ENCODE data around the gene CTTNBP2NL.

CTTNBP2NL gene

GRCh38 chr1:112444269-112444668 is 48.3 kb downstream of the CTTNBP2NL start:
- no peak overlapping the region for H3K4me2 ChIP-seq (ENCODE audit: low read depth, low read length, poor library complexity, severe bottlenecking)

GRCh38 chr1:112445596-112445995 is 49.6 kb downstream of the CTTNBP2NL start:
- H3K9me3 ChIP-seq (ENCODE audit: insufficient read depth, low read depth, low read length), result no peaks in the 10 kb centered on the region
- H3K79me2 ChIP-seq (ENCODE audit: insufficient read depth, low read length), result no peaks in the 10 kb centered on the region
- no peak overlapping the region for H2AFZ ChIP-seq (ENCODE audit: low read length)
- no peak overlapping the region for H3K4me3 ChIP-seq (ENCODE audit: low read length, poor library complexity, severe bottlenecking)
- H3K9ac ChIP-seq (ENCODE audit: low read depth, low read length, poor library complexity, severe bottlenecking), result no peak overlapping the region
- no peaks in the 10 kb centered on the region for H4K20me1 ChIP-seq (ENCODE audit: insufficient read depth, low read length, poor library complexity, severe bottlenecking)
- TF ChIP-seq CTCF (conservative IDR thresholded peaks at IDR 0.05; ENCODE audit: low read length) (no peak), EZH2phosphoT487 (IDR thresholded peaks at IDR 0.05; ENCODE audit: borderline replicate concordance) (no peak)
- no peak overlapping the region for H3K4me2 ChIP-seq (ENCODE audit: low read depth, low read length, poor library complexity, severe bottlenecking)
- no peaks in the 10 kb centered on the region for H3F3A ChIP-seq (ENCODE audit: low read depth)
- no peaks in the 10 kb centered on the region for H3K9me2 ChIP-seq (replicated peaks; ENCODE audit: low read depth, low read length)
- H3K27me3 ChIP-seq (ENCODE audit: insufficient read depth, low read length, poor library complexity, severe bottlenecking), result no peaks in the 10 kb centered on the region
- H3K36me3 ChIP-seq (ENCODE audit: insufficient read depth, low read length), result no peaks in the 10 kb centered on the region; the same call in 1 of the 2 replicates
- H3K4me1 ChIP-seq (ENCODE audit: insufficient read depth, low read length, poor library complexity, severe bottlenecking), result no peaks in the 10 kb centered on the region

More at GRCh38 chr1:112444269-112444668, 48.3 kb downstream of the CTTNBP2NL start:
- no peak overlapping the region for H2AFZ ChIP-seq (ENCODE audit: low read length)
- H3K9me2 ChIP-seq (replicated peaks; ENCODE audit: low read depth, low read length), result no peaks in the 10 kb centered on the region
- H3F3A ChIP-seq (ENCODE audit: low read depth), result no peaks in the 10 kb centered on the region
- H3K36me3 ChIP-seq (ENCODE audit: insufficient read depth, low read length), result no peaks in the 10 kb centered on the region; the same call in 1 of the 2 replicates
- H3K79me2 ChIP-seq (ENCODE audit: insufficient read depth, low read length), result no peaks in the 10 kb centered on the region
- no peaks in the 10 kb centered on the region for H3K4me1 ChIP-seq (ENCODE audit: insufficient read depth, low read length, poor library complexity, severe bottlenecking)
- H3K4me3 ChIP-seq (ENCODE audit: low read length, poor library complexity, severe bottlenecking), result no peak overlapping the region
- no peak for TF ChIP-seq EZH2phosphoT487 (IDR thresholded peaks at IDR 0.05; ENCODE audit: borderline replicate concordance)
- no peak for TF ChIP-seq CTCF (conservative IDR thresholded peaks at IDR 0.05; ENCODE audit: low read length)
- no peaks in the 10 kb centered on the region for H3K27me3 ChIP-seq (ENCODE audit: insufficient read depth, low read length, poor library complexity, severe bottlenecking)
- H3K9ac ChIP-seq (ENCODE audit: low read depth, low read length, poor library complexity, severe bottlenecking), result no peak overlapping the region
- no peaks in the 10 kb centered on the region for H3K9me3 ChIP-seq (ENCODE audit: insufficient read depth, low read depth, low read length)
- no peaks in the 10 kb centered on the region for H4K20me1 ChIP-seq (ENCODE audit: insufficient read depth, low read length, poor library complexity, severe bottlenecking)

GRCh38 chr1:112446411-112446810 is 50.4 kb downstream of the CTTNBP2NL start:
- H4K20me1 ChIP-seq (ENCODE audit: insufficient read depth, low read length, poor library complexity, severe bottlenecking), result no peaks in the 10 kb centered on the region
- no peaks in the 10 kb centered on the region for H3K27me3 ChIP-seq (ENCODE audit: insufficient read depth, low read length, poor library complexity, severe bottlenecking)
- no peaks in the 10 kb centered on the region for H3K9me3 ChIP-seq (ENCODE audit: insufficient read depth, low read depth, low read length)
- no peaks in the 10 kb centered on the region for H3K79me2 ChIP-seq (ENCODE audit: insufficient read depth, low read length)
- no peak overlapping the region for H3K4me3 ChIP-seq (ENCODE audit: low read length, poor library complexity, severe bottlenecking)
- H2AFZ ChIP-seq (ENCODE audit: low read length), result no peak overlapping the region
- H3K9me2 ChIP-seq (replicated peaks; ENCODE audit: low read depth, low read length), result no peaks in the 10 kb centered on the region
- H3K9ac ChIP-seq (ENCODE audit: low read depth, low read length, poor library complexity, severe bottlenecking), result no peak overlapping the region
- no peak overlapping the region for H3K4me2 ChIP-seq (ENCODE audit: low read depth, low read length, poor library complexity, severe bottlenecking)
- no peaks in the 10 kb centered on the region; the same call in 1 of the 2 replicates for H3K36me3 ChIP-seq (ENCODE audit: insufficient read depth, low read length)
- TF ChIP-seq EZH2phosphoT487 (IDR thresholded peaks at IDR 0.05; ENCODE audit: borderline replicate concordance) (no peak), CTCF (conservative IDR thresholded peaks at IDR 0.05; ENCODE audit: low read length) (no peak)
- H3F3A ChIP-seq (ENCODE audit: low read depth), result no peaks in the 10 kb centered on the region
- no peaks in the 10 kb centered on the region for H3K4me1 ChIP-seq (ENCODE audit: insufficient read depth, low read length, poor library complexity, severe bottlenecking)
